PFSK-1 (cell line): Measurements from ENCODE around the gene TMEM184A.

Experiments used
- POLR2AphosphoS5 ChIP-seq: IDR thresholded peaks from 2 replicates; pipeline ENCODE4 v1.6.1; 2012; ENCODE audit warnings: low read depth, mild to moderate bottlenecking, control low read depth, low read length, moderate library complexity
- TF ChIP-seq, protein P1 (sequence below), 2 experiments: IDR thresholded peaks; 2 replicates each; pipeline versions ENCODE4 v1.6.1 to v1.8.0; 2011 to 2012; ENCODE audit warnings: low read depth in 2 of 2, low read length in 2 of 2, control low read depth in 1 of 2, inconsistent platforms in 1 of 2, mild to moderate bottlenecking in 1 of 2, moderate library complexity in 1 of 2; ENCODE audit not compliant: insufficient read depth in 1 of 2

DNA sequence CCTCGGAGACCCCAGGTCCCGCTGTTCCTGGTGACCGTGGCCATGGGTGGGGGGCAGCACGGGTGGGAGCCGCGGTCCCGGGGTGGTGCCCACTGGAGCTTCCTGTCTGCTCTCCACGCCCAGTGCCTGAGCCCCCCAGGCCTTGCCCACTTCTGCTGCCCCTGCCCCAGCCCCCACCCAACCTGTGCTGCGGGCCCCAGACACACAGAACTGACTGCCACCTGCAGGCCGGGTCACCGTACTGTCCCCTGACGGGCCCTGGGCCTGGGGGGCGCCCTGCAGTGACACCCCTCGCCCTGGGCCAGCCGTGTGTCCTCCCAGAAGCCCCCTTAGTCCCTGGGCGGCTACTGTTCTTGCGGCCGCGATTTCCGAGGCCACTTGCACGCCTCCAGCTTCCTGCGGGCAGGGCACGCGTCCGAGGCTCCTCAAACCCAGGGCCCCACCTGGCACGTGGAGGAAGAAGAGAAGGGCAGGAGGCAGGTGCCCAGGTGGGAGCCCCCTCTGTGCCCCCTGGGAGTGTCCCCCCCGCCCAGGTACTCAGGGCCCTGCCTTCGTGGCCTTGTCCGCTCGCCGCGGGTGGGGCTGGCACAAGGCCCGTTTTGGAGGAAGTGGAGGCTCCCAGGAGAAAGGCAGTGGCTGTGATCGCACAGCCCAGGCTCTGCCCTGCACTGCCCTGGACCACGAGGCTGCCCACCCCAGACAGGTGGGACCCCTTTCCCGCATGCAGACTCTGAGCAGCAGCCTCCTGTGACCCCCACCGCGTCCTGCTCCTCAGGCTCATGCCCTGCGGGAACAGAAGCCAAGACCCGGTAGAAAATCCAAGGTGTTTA is 10.4 kb downstream of the TMEM184A start:
- no peak for TF ChIP-seq POLR2AphosphoS5
- TF ChIP-seq, protein P1, sequence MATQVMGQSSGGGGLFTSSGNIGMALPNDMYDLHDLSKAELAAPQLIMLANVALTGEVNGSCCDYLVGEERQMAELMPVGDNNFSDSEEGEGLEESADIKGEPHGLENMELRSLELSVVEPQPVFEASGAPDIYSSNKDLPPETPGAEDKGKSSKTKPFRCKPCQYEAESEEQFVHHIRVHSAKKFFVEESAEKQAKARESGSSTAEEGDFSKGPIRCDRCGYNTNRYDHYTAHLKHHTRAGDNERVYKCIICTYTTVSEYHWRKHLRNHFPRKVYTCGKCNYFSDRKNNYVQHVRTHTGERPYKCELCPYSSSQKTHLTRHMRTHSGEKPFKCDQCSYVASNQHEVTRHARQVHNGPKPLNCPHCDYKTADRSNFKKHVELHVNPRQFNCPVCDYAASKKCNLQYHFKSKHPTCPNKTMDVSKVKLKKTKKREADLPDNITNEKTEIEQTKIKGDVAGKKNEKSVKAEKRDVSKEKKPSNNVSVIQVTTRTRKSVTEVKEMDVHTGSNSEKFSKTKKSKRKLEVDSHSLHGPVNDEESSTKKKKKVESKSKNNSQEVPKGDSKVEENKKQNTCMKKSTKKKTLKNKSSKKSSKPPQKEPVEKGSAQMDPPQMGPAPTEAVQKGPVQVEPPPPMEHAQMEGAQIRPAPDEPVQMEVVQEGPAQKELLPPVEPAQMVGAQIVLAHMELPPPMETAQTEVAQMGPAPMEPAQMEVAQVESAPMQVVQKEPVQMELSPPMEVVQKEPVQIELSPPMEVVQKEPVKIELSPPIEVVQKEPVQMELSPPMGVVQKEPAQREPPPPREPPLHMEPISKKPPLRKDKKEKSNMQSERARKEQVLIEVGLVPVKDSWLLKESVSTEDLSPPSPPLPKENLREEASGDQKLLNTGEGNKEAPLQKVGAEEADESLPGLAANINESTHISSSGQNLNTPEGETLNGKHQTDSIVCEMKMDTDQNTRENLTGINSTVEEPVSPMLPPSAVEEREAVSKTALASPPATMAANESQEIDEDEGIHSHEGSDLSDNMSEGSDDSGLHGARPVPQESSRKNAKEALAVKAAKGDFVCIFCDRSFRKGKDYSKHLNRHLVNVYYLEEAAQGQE (IDR thresholded peaks at IDR 0.05; ENCODE audit: insufficient read depth in 1 of 2, low read depth in 2 of 2, low read length in 2 of 2), result no peak
